NCI-H1436 treated with DMSO at 0.1 percent for 48 hours (cell line): Measurements from ENCODE around the gene ULBP2.
"Not testable (repeated sequence)": the region's sequence is repeated elsewhere in the genome, so short reads cannot be mapped to it uniquely, and the experiment has no call there.

Experiments
- DNase-seq: peaks from one replicate; lab custom pipeline; 2025; lab: John Stamatoyannopoulos, UW

The ULBP2 gene

GRCh38 chr6:149927025-149927424 lies 14.8 kb upstream of the ULBP2 start:
- DNase-seq, result not testable (repeated sequence)

- DNase-seq, result no peak
Measured at GRCh38 chr6:149929422-149929821, 12.4 kb upstream of the ULBP2 start.

- no peak for DNase-seq
Measured at GRCh38 chr6:149931501-149931900, 10.3 kb upstream of the ULBP2 start.

- no peak for DNase-seq
Measured at GRCh38 chr6:149933036-149933435, 8.8 kb upstream of the ULBP2 start.

- DNase-seq, result no peak
Measured at GRCh38 chr6:149933461-149933860, 8.4 kb upstream of the ULBP2 start.

- DNase-seq, result no peak
Measured at GRCh38 chr6:149934249-149935156, 7.3 kb upstream of the ULBP2 start.

GRCh38 chr6:149935246-149935645 lies 6.6 kb upstream of the ULBP2 start:
- no peak for DNase-seq

- DNase-seq, result no peak
Measured at GRCh38 chr6:149935668-149936067, 6.1 kb upstream of the ULBP2 start.

GRCh38 chr6:149936743-149937142 lies 5.1 kb upstream of the ULBP2 start:
- no peak for DNase-seq

- DNase-seq, result not testable (repeated sequence)
Measured at GRCh38 chr6:149938013-149938570, 3.7 kb upstream of the ULBP2 start.

- DNase-seq, result no peak
Measured at GRCh38 chr6:149938571-149939355, 3.1 kb upstream of the ULBP2 start.

GRCh38 chr6:149939356-149939648 lies 2.5 kb upstream of the ULBP2 start:
- no peak for DNase-seq

GRCh38 chr6:149939909-149940671 lies 1.7 kb upstream of the ULBP2 start:
- DNase-seq, result no peak

- no peak for DNase-seq
Measured at GRCh38 chr6:149940672-149940982, 1.2 kb upstream of the ULBP2 start.

- no peak for DNase-seq
Measured at GRCh38 chr6:149942461-149942829, 631 bp downstream of the ULBP2 start.

- DNase-seq, result not testable (repeated sequence)
Measured at GRCh38 chr6:149943321-149943720, 1.5 kb downstream of the ULBP2 start.

- not testable (repeated sequence) for DNase-seq
Measured at GRCh38 chr6:149945276-149945675, 3.5 kb downstream of the ULBP2 start.

- not testable (repeated sequence) for DNase-seq
Measured at GRCh38 chr6:149946631-149947030, 4.8 kb downstream of the ULBP2 start.

- DNase-seq, result not testable (repeated sequence)
Measured at GRCh38 chr6:149947533-149947932, 5.7 kb downstream of the ULBP2 start.

- no peak for DNase-seq
Measured at GRCh38 chr6:149948011-149948410, 6.2 kb downstream of the ULBP2 start.

- no peak for DNase-seq
Measured at GRCh38 chr6:149948616-149949015, 6.8 kb downstream of the ULBP2 start.

- no peak for DNase-seq
Measured at GRCh38 chr6:149950423-149950822, 8.6 kb downstream of the ULBP2 start.
